ENCODE measurements around the gene GET4.
"Not testable (repeated sequence)": the region's sequence is repeated elsewhere in the genome, so short reads cannot be mapped to it uniquely, and the experiment has no call there.

GET4 gene

GRCh38 chr7:930975-931758, 54.8 kb downstream of the GET4 start:
- no peak for DNase-seq (ENCODE audit: low spot score)

GRCh38 chr7:931871-932650, 55.7 kb downstream of the GET4 start:
- DNase-seq (ENCODE audit: low spot score), result no peak

GRCh38 chr7:932651-932975, 56.3 kb downstream of the GET4 start:
- no peak for DNase-seq (ENCODE audit: low spot score)

GRCh38 chr7:934469-935163, 58.3 kb downstream of the GET4 start:
- no peak for DNase-seq (ENCODE audit: low spot score)

- DNase-seq (ENCODE audit: low spot score), result no peak
Measured at GRCh38 chr7:935164-935873, 59.0 kb downstream of the GET4 start.

GRCh38 chr7:935874-936385, 59.6 kb downstream of the GET4 start:
- no peak for DNase-seq (ENCODE audit: low spot score)

- DNase-seq (ENCODE audit: low spot score), result no peak
Measured at GRCh38 chr7:936386-937054, 60.2 kb downstream of the GET4 start.

GRCh38 chr7:937856-938484, 61.6 kb downstream of the GET4 start:
- no peak for DNase-seq (ENCODE audit: low spot score)

GRCh38 chr7:938546-939185, 62.3 kb downstream of the GET4 start:
- DNase-seq (ENCODE audit: low spot score), result no peak

GRCh38 chr7:939843-940242, 63.5 kb downstream of the GET4 start:
- no peak for DNase-seq (ENCODE audit: low spot score)

GRCh38 chr7:940599-941408, 64.5 kb downstream of the GET4 start:
- DNase-seq (ENCODE audit: low spot score), result no peak

- not testable (repeated sequence) for DNase-seq (ENCODE audit: low spot score)
Measured at GRCh38 chr7:943793-944192, 67.4 kb downstream of the GET4 start.

GRCh38 chr7:944744-945143, 68.4 kb downstream of the GET4 start:
- DNase-seq (ENCODE audit: low spot score), result no peak

- no peak for DNase-seq (ENCODE audit: low spot score)
Measured at GRCh38 chr7:945147-945555, 68.8 kb downstream of the GET4 start.

- no peak for DNase-seq (ENCODE audit: low spot score)
Measured at GRCh38 chr7:945556-946255, 69.4 kb downstream of the GET4 start.

All from pons (tissue), 1 donor.